HepG2 (cell line): ENCODE results near the gene NUP214. TPM values are rescaled to one million over a fixed set of nuclear protein-coding genes. Genes with fewer than 3 reads are reported as not detected.

Source experiments
- ATAC-seq: fragments of 200-7000 bp; cut with Tn5 transposase; 3 replicates; pipeline ENCODE4 v1.9.1; 2020; ENCODE audit warnings: mild to moderate bottlenecking, moderate library complexity
- BruUV-seq: library from RNA; stranded (reverse); fragments of 400-500 nt; replicated peaks from 2 replicates; lab custom pipeline; 2021; lab: Mats Ljungman, UMichigan
- CTCF ChIA-PET: fragments of 300-600 bp; formaldehyde crosslinking; extraction: SDS; loops from one replicate; lab custom pipeline; 2021; ENCODE audit warnings: low total read pairs, inconsistent platforms, low intra/inter-chr PET ratio; lab: Yijun Ruan, JAX
- POLR2A ChIA-PET: fragments of 350-600 bp; sonication (Branson Sonifier 250); formaldehyde crosslinking; loops from one replicate; lab custom pipeline; 2020; ENCODE audit warnings: antibody characterized with exemption, inconsistent platforms; lab: Yijun Ruan, JAX
- DNase-seq: peaks from one replicate; pipeline ENCODE4 v3.0.0-alpha.2; 2015; ENCODE audit warnings: low spot score
- FAIRE-seq: peaks from 3 replicates; lab custom pipeline; 2011; peaks lifted over from hg19 to GRCh38; lab: Jason Lieb, UNC
- H2AFZ ChIP-seq: one replicate; pipeline ENCODE4 v1.6.1; 2011; ENCODE audit warnings: low read length, inconsistent platforms
- H3K27ac ChIP-seq: fragments of 300-600 bp; 3 replicates; pipeline ENCODE4 v1.8.0; 2011; ENCODE audit warnings: mixed run types, mild to moderate bottlenecking, mixed read lengths, low read length, inconsistent platforms; ENCODE audit not compliant: insufficient read depth; ENCODE audit errors: extremely low read length
- H3K27me3 ChIP-seq, 2 experiments: fragments of 200-600 bp in 1 of 2; 2 replicates in 1 of 2; 3 replicates in 1 of 2; pipeline versions ENCODE4 v1.6.0 to v1.8.0; 2011; ENCODE audit warnings: low read length in 2 of 2, mild to moderate bottlenecking in 2 of 2, moderate library complexity in 2 of 2, inconsistent platforms in 1 of 2; ENCODE audit not compliant: insufficient read depth in 2 of 2, control insufficient read depth in 1 of 2
- H3K36me3 ChIP-seq, 2 experiments: fragments of 200-600 bp in 1 of 2; replicated peaks in 1 of 2; 2 replicates in 1 of 2; 3 replicates in 1 of 2; pipeline versions ENCODE4 v1.5.1 to v1.8.0; 2011; ENCODE audit warnings: low read length in 2 of 2, inconsistent platforms in 1 of 2; ENCODE audit not compliant: insufficient read depth in 2 of 2, control insufficient read depth in 1 of 2
- H3K4me1 ChIP-seq: 2 replicates; pipeline ENCODE4 v1.5.1; 2012; ENCODE audit warnings: low read length, inconsistent platforms; ENCODE audit not compliant: insufficient read depth
- H3K4me2 ChIP-seq: 2 replicates; pipeline ENCODE4 v1.6.0; 2011; ENCODE audit warnings: low read depth, low read length, inconsistent platforms
- H3K4me3 ChIP-seq, 3 experiments: fragments of 200-600 bp in 1 of 3; sonication (generic), shearing (Covaris generic) in 1 of 3; replicated peaks in 1 of 3; 2 replicates each; pipeline ENCODE4 v1.5.1; 2011 to 2016; ENCODE audit warnings: low read length in 3 of 3, inconsistent platforms in 2 of 3, low read depth in 2 of 3, mild to moderate bottlenecking in 2 of 3, control low read depth in 1 of 3, mixed read lengths in 1 of 3; ENCODE audit not compliant: insufficient read depth in 1 of 3
- H3K79me2 ChIP-seq: one replicate; pipeline ENCODE4 v1.6.1; 2011; ENCODE audit warnings: low read length, inconsistent platforms; ENCODE audit not compliant: insufficient read depth
- H3K9ac ChIP-seq: 2 replicates; pipeline ENCODE4 v1.6.0; 2011; ENCODE audit warnings: mild to moderate bottlenecking, low read depth, low read length, inconsistent platforms; ENCODE audit not compliant: insufficient read depth
- H3K9me3 ChIP-seq: 2 replicates; pipeline ENCODE4 v1.5.1; 2012; ENCODE audit warnings: mild to moderate bottlenecking, low read length
- H4K20me1 ChIP-seq: 2 replicates; pipeline ENCODE4 v1.6.0; 2011; ENCODE audit warnings: inconsistent platforms, mild to moderate bottlenecking, low read length, moderate library complexity; ENCODE audit not compliant: insufficient read depth
- ETV5 ChIP-seq: IDR thresholded peaks from 2 replicates; pipeline ENCODE4 v1.6.1; 2018; ENCODE audit warnings: missing biosample characterization, missing genetic modification reagents, inconsistent platforms, borderline replicate concordance
- HDAC1 ChIP-seq: sonication (generic); formaldehyde crosslinking; IDR thresholded peaks from 2 replicates; pipeline ENCODE4 v1.5.1; 2020; ENCODE audit warnings: mild to moderate bottlenecking, missing genetic modification reagents
- NONO ChIP-seq, 2 experiments: fragments of 450-650 bp in 1 of 2; sonication (generic) in 1 of 2; formaldehyde crosslinking in 1 of 2; IDR thresholded peaks in 1 of 2; conservative IDR thresholded peaks in 1 of 2; 2 replicates each; pipeline versions ENCODE4 v1.6.1 to v1.8.0; 2017 to 2022; ENCODE audit warnings: mild to moderate bottlenecking in 1 of 2, missing genetic modification reagents in 1 of 2, moderate library complexity in 1 of 2
- SP4 ChIP-seq: sonication (generic); formaldehyde crosslinking; IDR thresholded peaks from 2 replicates; pipeline ENCODE4 v1.8.1; 2023; ENCODE audit warnings: mild to moderate bottlenecking, missing genetic modification reagents
- WGBS: methylation state at CpG from one replicate; pipeline ENCODE4 v1.1.6; 2017; ENCODE audit warnings: low lambda C conversion rate; 5-methylcytosine and 5-hydroxymethylcytosine counted together
- in situ Hi-C: cut with HindIII; loops from 2 replicates; pipeline ENCODE4 v1.10.0; 2017; ENCODE audit warnings: low pct_unique_long_range_greater_than_20kb; ENCODE audit not compliant: extremely low pct_ligation_motif_present
- intact Hi-C: fragments of 100-400 bp; cut with micrococcal nuclease; formaldehyde crosslinking; loops from one replicate; pipeline ENCODE4 v1.10.0; 2022; ENCODE audit not compliant: unreplicated experiment
- polyA plus RNA-seq, 8 experiments: library from polyadenylated mRNA; depleted of rRNA in 3 of 8; stranded (reverse) in 7 of 8; unstranded in 1 of 8; fragments of >200 nt; fragmentation: Illumina TruSeq in 4 of 8; extraction: Trizol in 4 of 8; gene quantifications; 2 replicates each; pipeline versions ENCODE4 v1.2.1 to v1.2.3, GENCODE V29; 2011 to 2016; ENCODE audit warnings: low read depth in 4 of 8, missing spikeins in 1 of 8, mixed read lengths in 1 of 8; ENCODE audit not compliant: insufficient read depth in 1 of 8
- total RNA-seq, 5 experiments: library from RNA; depleted of rRNA; stranded (reverse); fragments of >200 nt; fragmentation: Illumina TruSeq; extraction: Trizol; gene quantifications; 2 replicates each; pipeline ENCODE4 v1.2.3, GENCODE V29; 2016; ENCODE audit warnings: low read depth in 1 of 5
- TF ChIP-seq, protein P1 (sequence below): sonication (generic); formaldehyde crosslinking; IDR thresholded peaks from 2 replicates; pipeline ENCODE4 v1.4.0; 2020; ENCODE audit warnings: mild to moderate bottlenecking, missing genetic modification reagents
- TF ChIP-seq, protein P2 (sequence below), 2 experiments: fragments of 450-650 bp in 1 of 2; sonication (generic) in 1 of 2; formaldehyde crosslinking in 1 of 2; IDR thresholded peaks; 2 replicates each; pipeline versions ENCODE4 v1.6.1 to v1.8.0; 2016 to 2022; ENCODE audit warnings: antibody characterized with exemption in 1 of 2, mild to moderate bottlenecking in 1 of 2, missing genetic modification reagents in 1 of 2
- TF ChIP-seq, protein P3 (sequence below): IDR thresholded peaks from 2 replicates; pipeline ENCODE4 v1.6.1; 2016; ENCODE audit warnings: mild to moderate bottlenecking

Gene NUP214
- total and polyA plus RNA-seq, 2 of the 13 experiments (the other 11 are each of a cell fraction or from before 2014, with no cell fraction given), result 8.4 to 16.0 TPM

DNA sequence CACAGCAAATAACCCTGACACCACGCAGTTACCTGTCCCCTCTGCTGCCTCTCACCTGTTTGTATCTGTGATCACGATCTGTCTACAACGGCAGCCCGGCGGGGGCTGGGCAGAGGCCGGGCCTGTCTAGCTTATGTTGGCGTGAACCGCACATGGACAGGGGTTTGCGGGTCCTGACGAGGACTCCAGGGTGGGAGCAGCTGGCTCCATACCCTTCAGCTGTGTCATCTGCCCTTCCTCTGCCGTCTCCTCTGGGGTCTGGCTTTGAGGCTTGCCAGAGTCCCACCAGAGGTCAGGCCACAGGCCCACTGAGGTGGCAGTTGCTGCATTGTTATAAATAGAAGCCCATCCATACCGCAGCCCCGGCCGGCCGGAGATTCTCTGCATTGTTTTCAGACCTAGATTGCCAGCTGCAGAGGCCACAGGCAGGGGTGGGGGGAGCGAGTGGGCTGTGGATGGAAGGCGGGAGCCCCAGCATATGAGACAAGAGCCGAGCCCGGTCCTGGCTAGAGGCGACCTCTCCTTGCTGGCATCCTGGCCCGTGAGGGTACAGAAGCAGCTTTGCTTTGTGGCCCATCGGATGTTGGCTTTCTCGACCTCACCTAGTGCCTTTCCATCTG lies 113.1 kb downstream of the NUP214 start:
- H2AFZ ChIP-seq, result no peak overlapping the region
- no peak overlapping the region for H3K27ac ChIP-seq
- POLR2A ChIA-PET, result interaction anchor here (0.5 kb wide), 1 partner anchor 362 kb away, joined by 3 read pairs; no protein-coding TSS in a partner anchor
- H4K20me1 ChIP-seq, result no peaks in the 10 kb centered on the region
- intact Hi-C loops (no loop called here), in situ Hi-C loops (no loop called here)
- peaks cover 32% of the 10 kb centered on the region for H3K4me1 ChIP-seq
- H3K4me3 ChIP-seq, result peak overlapping the region in 1 of 3 experiments; percentile 30; a peak in 1 of 6 replicates
- ATAC-seq (peak; percentile 13), DNase-seq (no peak), FAIRE-seq (no peak)
- peaks cover 8 to 19% of the 10 kb centered on the region in 2 experiments; a peak in 3 of 5 replicates for H3K36me3 ChIP-seq
- peaks cover 5% of the 10 kb centered on the region for H3K9me3 ChIP-seq
- no TSS peak for BruUV-seq
- 62% methylated on average over 9 of the region's 23 CpGs for WGBS
- CTCF ChIA-PET, result no interaction called here
- H3K4me2 ChIP-seq, result peak overlapping the region; percentile 45; the same call in 1 of the 2 replicates
- H3K9ac ChIP-seq, result no peak overlapping the region
- H3K27me3 ChIP-seq, result no peaks in the 10 kb centered on the region
- H3K79me2 ChIP-seq, result no peaks in the 10 kb centered on the region
- TF ChIP-seq, protein P1, sequence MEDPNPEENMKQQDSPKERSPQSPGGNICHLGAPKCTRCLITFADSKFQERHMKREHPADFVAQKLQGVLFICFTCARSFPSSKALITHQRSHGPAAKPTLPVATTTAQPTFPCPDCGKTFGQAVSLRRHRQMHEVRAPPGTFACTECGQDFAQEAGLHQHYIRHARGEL (CRISPR knock-in tag), result no peak
- no peak for TF ChIP-seq ETV5 (CRISPR knock-in tag)
- TF ChIP-seq, protein P2, sequence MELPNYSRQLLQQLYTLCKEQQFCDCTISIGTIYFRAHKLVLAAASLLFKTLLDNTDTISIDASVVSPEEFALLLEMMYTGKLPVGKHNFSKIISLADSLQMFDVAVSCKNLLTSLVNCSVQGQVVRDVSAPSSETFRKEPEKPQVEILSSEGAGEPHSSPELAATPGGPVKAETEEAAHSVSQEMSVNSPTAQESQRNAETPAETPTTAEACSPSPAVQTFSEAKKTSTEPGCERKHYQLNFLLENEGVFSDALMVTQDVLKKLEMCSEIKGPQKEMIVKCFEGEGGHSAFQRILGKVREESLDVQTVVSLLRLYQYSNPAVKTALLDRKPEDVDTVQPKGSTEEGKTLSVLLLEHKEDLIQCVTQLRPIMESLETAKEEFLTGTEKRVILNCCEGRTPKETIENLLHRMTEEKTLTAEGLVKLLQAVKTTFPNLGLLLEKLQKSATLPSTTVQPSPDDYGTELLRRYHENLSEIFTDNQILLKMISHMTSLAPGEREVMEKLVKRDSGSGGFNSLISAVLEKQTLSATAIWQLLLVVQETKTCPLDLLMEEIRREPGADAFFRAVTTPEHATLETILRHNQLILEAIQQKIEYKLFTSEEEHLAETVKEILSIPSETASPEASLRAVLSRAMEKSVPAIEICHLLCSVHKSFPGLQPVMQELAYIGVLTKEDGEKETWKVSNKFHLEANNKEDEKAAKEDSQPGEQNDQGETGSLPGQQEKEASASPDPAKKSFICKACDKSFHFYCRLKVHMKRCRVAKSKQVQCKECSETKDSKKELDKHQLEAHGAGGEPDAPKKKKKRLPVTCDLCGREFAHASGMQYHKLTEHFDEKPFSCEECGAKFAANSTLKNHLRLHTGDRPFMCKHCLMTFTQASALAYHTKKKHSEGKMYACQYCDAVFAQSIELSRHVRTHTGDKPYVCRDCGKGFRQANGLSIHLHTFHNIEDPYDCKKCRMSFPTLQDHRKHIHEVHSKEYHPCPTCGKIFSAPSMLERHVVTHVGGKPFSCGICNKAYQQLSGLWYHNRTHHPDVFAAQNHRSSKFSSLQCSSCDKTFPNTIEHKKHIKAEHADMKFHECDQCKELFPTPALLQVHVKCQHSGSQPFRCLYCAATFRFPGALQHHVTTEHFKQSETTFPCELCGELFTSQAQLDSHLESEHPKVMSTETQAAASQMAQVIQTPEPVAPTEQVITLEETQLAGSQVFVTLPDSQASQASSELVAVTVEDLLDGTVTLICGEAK (IDR thresholded peaks at IDR 0.05), result no peak
- TF ChIP-seq, protein P2 (CRISPR knock-in tag; IDR thresholded peaks at IDR 0.05), result 0 out of 2 replicates have a peak, but pooled peaks have one; percentile 23
- no peak for TF ChIP-seq SP4 (CRISPR knock-in tag)
- no peak for TF ChIP-seq HDAC1
- TF ChIP-seq, protein P3, sequence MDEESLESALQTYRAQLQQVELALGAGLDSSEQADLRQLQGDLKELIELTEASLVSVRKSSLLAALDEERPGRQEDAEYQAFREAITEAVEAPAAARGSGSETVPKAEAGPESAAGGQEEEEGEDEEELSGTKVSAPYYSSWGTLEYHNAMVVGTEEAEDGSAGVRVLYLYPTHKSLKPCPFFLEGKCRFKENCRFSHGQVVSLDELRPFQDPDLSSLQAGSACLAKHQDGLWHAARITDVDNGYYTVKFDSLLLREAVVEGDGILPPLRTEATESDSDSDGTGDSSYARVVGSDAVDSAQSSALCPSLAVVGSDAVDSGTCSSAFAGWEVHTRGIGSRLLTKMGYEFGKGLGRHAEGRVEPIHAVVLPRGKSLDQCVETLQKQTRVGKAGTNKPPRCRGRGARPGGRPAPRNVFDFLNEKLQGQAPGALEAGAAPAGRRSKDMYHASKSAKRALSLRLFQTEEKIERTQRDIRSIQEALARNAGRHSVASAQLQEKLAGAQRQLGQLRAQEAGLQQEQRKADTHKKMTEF (CRISPR knock-in tag), result no peak
- TF ChIP-seq NONO (IDR thresholded peaks at IDR 0.05), result no peak
- TF ChIP-seq NONO (CRISPR knock-in tag; conservative IDR thresholded peaks at IDR 0.05), result 0 out of 2 replicates have a peak, but pooled peaks have one; percentile 26
